H1 (cell line): Measurements from ENCODE around the gene HSPA4L. TPM values are rescaled to one million over a fixed set of nuclear protein-coding genes. Genes with fewer than 3 reads are reported as not detected.
A peak's percentile ranks its signal among the peaks of the same experiment; 100 is the strongest.

Source experiments
- ASH2L ChIP-seq: fragments of 200-600, 300-600 bp; sonication (generic); IDR thresholded peaks from one replicate; pipeline ENCODE4 v1.7.1; 2017; ENCODE audit warnings: low read length
- CBX5 ChIP-seq: fragments of 300-800, 300-1000 bp; sonication (generic); IDR thresholded peaks from 2 replicates; pipeline ENCODE4 v1.7.1; 2016; ENCODE audit warnings: antibody characterized with exemption, low read length, low read depth
- GABPA ChIP-seq: IDR thresholded peaks from 2 replicates; pipeline ENCODE4 v1.6.1; 2011; ENCODE audit warnings: mild to moderate bottlenecking, low read length, moderate library complexity, borderline replicate concordance; ENCODE audit not compliant: insufficient read depth
- JUND ChIP-seq: IDR thresholded peaks from 2 replicates; pipeline ENCODE4 v1.6.1; 2011; ENCODE audit warnings: mild to moderate bottlenecking, improper control_type of control experiment, low read length
- MAFK ChIP-seq: IDR thresholded peaks from 2 replicates; pipeline ENCODE4 v1.6.1; 2012; ENCODE audit warnings: low read depth, mild to moderate bottlenecking, improper control_type of control experiment, low read length
- SAP30 ChIP-seq: fragments of 300-600 bp; sonication (generic); IDR thresholded peaks from 2 replicates; pipeline ENCODE4 v1.7.1; 2012; ENCODE audit warnings: low read length, moderate library complexity, mild to moderate bottlenecking, inconsistent platforms; ENCODE audit not compliant: insufficient read depth, insufficient replicate concordance
- SUZ12 ChIP-seq: fragments of 200-600 bp; sonication (generic); IDR thresholded peaks from 2 replicates; pipeline ENCODE4 v1.6.1; 2012; ENCODE audit warnings: mild to moderate bottlenecking, inconsistent platforms, low read length, moderate library complexity, mixed read lengths
- TCF12 ChIP-seq: IDR thresholded peaks from 2 replicates; pipeline ENCODE4 v1.6.1; 2011; ENCODE audit warnings: low read depth, mild to moderate bottlenecking, low read length
- YY1 ChIP-seq: IDR thresholded peaks from 2 replicates; pipeline ENCODE4 v1.6.1; 2011; ENCODE audit warnings: low read depth, mild to moderate bottlenecking, low read length
- polyA plus RNA-seq, 7 experiments: library from polyadenylated mRNA; depleted of rRNA in 3 of 7; stranded (reverse) in 5 of 7; unstranded in 2 of 7; fragments of >200 nt in 5 of 7; fragments of 200-250 nt in 2 of 7; gene quantifications; 1 replicate in 5 of 7; 2 replicates in 1 of 7; 4 replicates in 1 of 7; pipeline versions ENCODE4 v1.2.1 to v1.2.3, GENCODE V29; 2011 to 2013; ENCODE audit warnings: missing spikeins in 2 of 7, mixed read lengths in 2 of 7
- total RNA-seq: library from RNA; stranded (reverse); fragmentation: NEBNext Ultra II Directional; extraction: Animal tissue kit (Norgen Biotek cat#: 25700); gene quantifications from 2 replicates; pipeline ENCODE4 v1.2.1, GENCODE V29; 2021

HSPA4L gene
- total and polyA plus RNA-seq, 2 of the 8 experiments (the other 6 are each of a cell fraction or from before 2014, with no cell fraction given) = 0.65 to 4.7 TPM

GRCh38 chr4:127880763-127881562, 98.8 kb downstream of the HSPA4L start, which contains the start of gene PLK4 (continued):
- TF ChIP-seq CBX5 (no peak), SUZ12 (no peak), GABPA (no peak), JUND (no peak), YY1 (peak; percentile 94), TCF12 (no peak), ASH2L (peak; percentile 90), SAP30 (peak; percentile 69), MAFK (no peak)
